WI38 (cell line): ENCODE results near the gene VEPH1.

Experiments used
- H3K4me3 ChIP-seq: 2 replicates; pipeline ENCODE4 v1.5.1; 2011; ENCODE audit warnings: low read depth, mild to moderate bottlenecking, control low read depth, low read length
- TF ChIP-seq, protein P1 (sequence below): IDR thresholded peaks from 2 replicates; pipeline ENCODE4 v1.5.1; 2012; ENCODE audit warnings: low read depth, mild to moderate bottlenecking, control low read depth, low read length

VEPH1 gene

DNA sequence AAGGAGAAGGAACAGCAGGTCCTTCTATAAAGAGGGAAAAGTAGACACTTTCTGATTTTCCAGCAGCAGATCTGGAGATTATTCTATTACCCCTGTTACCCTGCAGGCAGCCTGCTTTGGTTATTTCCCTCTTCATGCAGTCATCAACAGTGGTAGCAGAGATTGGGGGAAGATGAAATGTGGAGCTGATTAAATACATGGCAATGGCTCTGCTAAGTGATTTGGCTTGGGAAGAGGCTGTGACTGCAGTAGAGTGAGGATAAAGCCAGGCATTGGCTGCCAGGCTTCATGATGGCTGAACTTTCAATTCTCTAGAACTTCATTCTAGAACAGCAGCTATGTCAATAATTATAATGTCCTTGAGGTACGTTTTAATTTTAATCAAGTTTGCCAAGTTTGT is 37.5 kb downstream of the VEPH1 start:
- TF ChIP-seq, protein P1, sequence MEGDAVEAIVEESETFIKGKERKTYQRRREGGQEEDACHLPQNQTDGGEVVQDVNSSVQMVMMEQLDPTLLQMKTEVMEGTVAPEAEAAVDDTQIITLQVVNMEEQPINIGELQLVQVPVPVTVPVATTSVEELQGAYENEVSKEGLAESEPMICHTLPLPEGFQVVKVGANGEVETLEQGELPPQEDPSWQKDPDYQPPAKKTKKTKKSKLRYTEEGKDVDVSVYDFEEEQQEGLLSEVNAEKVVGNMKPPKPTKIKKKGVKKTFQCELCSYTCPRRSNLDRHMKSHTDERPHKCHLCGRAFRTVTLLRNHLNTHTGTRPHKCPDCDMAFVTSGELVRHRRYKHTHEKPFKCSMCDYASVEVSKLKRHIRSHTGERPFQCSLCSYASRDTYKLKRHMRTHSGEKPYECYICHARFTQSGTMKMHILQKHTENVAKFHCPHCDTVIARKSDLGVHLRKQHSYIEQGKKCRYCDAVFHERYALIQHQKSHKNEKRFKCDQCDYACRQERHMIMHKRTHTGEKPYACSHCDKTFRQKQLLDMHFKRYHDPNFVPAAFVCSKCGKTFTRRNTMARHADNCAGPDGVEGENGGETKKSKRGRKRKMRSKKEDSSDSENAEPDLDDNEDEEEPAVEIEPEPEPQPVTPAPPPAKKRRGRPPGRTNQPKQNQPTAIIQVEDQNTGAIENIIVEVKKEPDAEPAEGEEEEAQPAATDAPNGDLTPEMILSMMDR: no peak
- no peak overlapping the region for H3K4me3 ChIP-seq

DNA sequence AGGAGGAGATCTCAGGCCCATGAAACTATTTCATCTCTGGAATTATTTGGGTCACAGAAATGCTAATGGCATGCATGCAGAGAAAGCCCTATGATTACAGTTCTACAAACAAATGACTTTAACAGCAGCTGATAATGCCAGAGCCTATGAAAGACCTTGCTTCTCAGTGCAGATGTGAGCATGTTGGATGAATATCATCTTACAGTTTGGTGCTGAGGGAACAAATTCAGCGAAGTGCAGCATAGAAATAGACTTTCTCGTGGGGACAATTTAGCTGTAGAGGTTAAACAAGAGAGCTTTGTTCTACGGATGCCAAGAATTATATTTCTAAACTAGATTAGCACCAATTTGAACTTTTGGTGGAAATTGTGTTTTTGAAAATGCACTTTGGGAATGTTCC is 38.9 kb downstream of the VEPH1 start:
- TF ChIP-seq, protein P1: no peak
- no peak overlapping the region for H3K4me3 ChIP-seq

GRCh38 chr3:157463816-157464215 is 39.4 kb downstream of the VEPH1 start:
- TF ChIP-seq, protein P1: no peak
- H3K4me3 ChIP-seq: no peak overlapping the region

- H3K4me3 ChIP-seq: peak overlapping the region; percentile 44
- TF ChIP-seq, protein P1: no peak
Measured at GRCh38 chr3:157460253-157460652, 43.0 kb downstream of the VEPH1 start.

DNA sequence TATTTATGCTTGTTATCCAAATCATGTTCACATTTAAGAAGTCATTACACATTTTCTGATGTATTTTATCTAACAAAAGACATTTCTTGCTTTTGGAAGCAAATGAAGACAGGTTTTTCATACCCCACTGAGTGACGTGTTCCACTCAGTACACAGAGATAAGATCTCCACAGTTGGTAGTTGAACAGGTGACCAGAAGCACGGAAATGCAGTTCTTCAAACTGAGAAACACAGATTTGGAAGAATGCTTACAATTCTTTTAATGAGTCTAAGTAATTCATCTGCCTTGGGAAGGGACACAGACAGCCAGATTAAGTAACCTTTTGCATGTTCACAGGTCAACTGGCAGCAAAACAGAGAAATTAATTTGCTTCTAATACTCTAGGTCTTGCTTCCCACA is 43.5 kb downstream of the VEPH1 start:
- TF ChIP-seq, protein P1: no peak
- H3K4me3 ChIP-seq: peak overlapping the region; percentile 44

DNA sequence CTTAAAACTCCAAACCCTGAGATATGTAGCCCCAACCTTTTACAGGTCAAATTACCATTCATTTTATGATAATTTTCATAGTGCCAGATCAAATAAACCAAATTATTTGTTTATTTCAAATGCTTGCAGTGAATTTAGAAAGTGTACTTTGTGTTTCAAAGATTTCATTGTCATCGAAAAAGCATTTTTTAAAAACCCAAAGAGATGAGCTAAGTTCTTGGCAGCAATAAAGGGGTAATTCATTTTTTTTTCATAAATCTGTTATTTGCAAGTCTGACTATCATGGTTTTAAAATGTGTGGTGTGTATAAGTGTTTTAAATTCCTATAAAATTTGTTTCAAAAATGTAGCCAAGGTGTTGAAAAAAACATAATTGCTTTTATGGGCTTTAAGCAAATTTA is 49.4 kb downstream of the VEPH1 start:
- no peak overlapping the region for H3K4me3 ChIP-seq
- TF ChIP-seq, protein P1: no peak

DNA sequence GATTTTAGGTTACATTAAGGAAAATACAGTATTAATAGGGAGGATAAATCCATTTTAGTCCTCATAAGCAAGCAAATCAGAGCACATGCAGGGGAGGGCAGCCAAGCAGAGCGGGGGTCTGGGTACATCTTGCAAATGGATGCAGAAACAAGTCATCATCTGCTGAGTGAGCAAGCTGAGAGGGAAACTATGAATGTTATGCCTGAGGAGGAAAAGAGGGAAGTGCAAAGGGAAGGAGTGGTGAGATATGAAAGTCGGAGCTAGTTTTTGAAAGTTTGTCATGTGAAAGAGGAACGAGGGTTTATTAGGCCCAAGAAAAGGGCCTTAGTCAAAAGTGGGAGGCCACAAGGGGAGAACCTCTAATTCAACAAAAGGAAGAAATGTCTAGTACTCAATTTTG is 51.1 kb downstream of the VEPH1 start:
- H3K4me3 ChIP-seq: no peak overlapping the region
- TF ChIP-seq, protein P1: no peak
